Measurements from ENCODE around the gene PPCDC. TPM values are rescaled to one million over a fixed set of nuclear protein-coding genes. Genes with fewer than 3 reads are reported as not detected.

The PPCDC gene
- total and polyA plus RNA-seq, 2 of the 4 experiments (the other 2 are of a cell fraction): 13.3 to 16.3 TPM

- Histone ChIP-seq H3K4me2 (ENCODE audit: low read depth, low read length) (no peak overlapping the region), H3K79me1 (ENCODE audit: low read depth in 1 of 2, low read length in 2 of 2) (no peaks in the 10 kb centered on the region), H2BK15ac (ENCODE audit: low read depth, low read length) (no peak overlapping the region), H2AK9ac (replicated peaks; ENCODE audit: low read depth, low read length, poor library complexity) (no peak overlapping the region), H4K20me1 (ENCODE audit: insufficient read depth, low read length) (no peaks in the 10 kb centered on the region), H3K56ac (ENCODE audit: extremely low read depth, insufficient read depth, low read length) (no peak overlapping the region), H3K27me3 (ENCODE audit: control insufficient read depth, insufficient read depth, low read length) (peaks cover 11% of the 10 kb centered on the region), H3K4me3 (ENCODE audit: insufficient read depth, low read depth, low read length) (no peak overlapping the region), H2BK20ac (ENCODE audit: low read depth, low read length) (no peak overlapping the region), H2AK5ac (ENCODE audit: low read depth, low read length) (no peak overlapping the region), H3K36me3 (ENCODE audit: control insufficient read depth, insufficient read depth, low read length) (no peaks in the 10 kb centered on the region), H4K5ac (ENCODE audit: low read depth, low read length) (no peak overlapping the region), H4K8ac (ENCODE audit: low read depth in 2 of 2, low read length in 2 of 2) (no peak overlapping the region), H2BK5ac (ENCODE audit: low read depth, low read length, poor library complexity, severe bottlenecking) (no peak overlapping the region), H2BK120ac (ENCODE audit: low read depth, low read length) (no peak overlapping the region), H4K91ac (ENCODE audit: insufficient read depth, low read depth, low read length) (no peak overlapping the region), H3K14ac (replicated peaks; ENCODE audit: low read depth, low read length) (no peak overlapping the region), H3K4ac (ENCODE audit: low read depth, low read length) (no peak overlapping the region), H3K18ac (ENCODE audit: low read depth, low read length) (no peak overlapping the region), H3K4me1 (ENCODE audit: control insufficient read depth, insufficient read depth, low read length) (peaks cover 2% of the 10 kb centered on the region; the same call in 1 of the 2 replicates), H3K9me1 (ENCODE audit: insufficient read depth, low read length) (no peaks in the 10 kb centered on the region), H3K27ac (ENCODE audit: insufficient read depth, low read length) (no peak overlapping the region), H3K9me3 (ENCODE audit: control insufficient read depth, insufficient read depth, low read length) (no peaks in the 10 kb centered on the region), H3K23ac (ENCODE audit: low read depth, low read length) (no peak overlapping the region), H2AFZ (replicated peaks; ENCODE audit: low read length, poor library complexity) (no peak overlapping the region), H3K9ac (ENCODE audit: low read depth, low read length) (no peak overlapping the region)
- ATAC-seq (ENCODE audit: low read depth): no peak
- TF ChIP-seq MAFK (IDR thresholded peaks at IDR 0.05; ENCODE audit: low read depth, low read length) (no peak), CEBPB (IDR thresholded peaks at IDR 0.05; ENCODE audit: low read depth, low read length) (no peak), MXI1 (IDR thresholded peaks at IDR 0.05; ENCODE audit: borderline replicate concordance, low read depth, low read length) (no peak), FOS (IDR thresholded peaks at IDR 0.05; ENCODE audit: low read depth, low read length) (no peak), SMC3 (IDR thresholded peaks at IDR 0.05; ENCODE audit: low read depth, low read length) (no peak), MAZ (IDR thresholded peaks at IDR 0.05; ENCODE audit: borderline replicate concordance, low read depth, low read length) (no peak), NFE2L2 (IDR thresholded peaks at IDR 0.05; ENCODE audit: low read depth, low read length) (no peak), CTCF (conservative IDR thresholded peaks at IDR 0.05; ENCODE audit: low read depth, low read length) (no peak), BHLHE40 (IDR thresholded peaks at IDR 0.05; ENCODE audit: low read depth, low read length) (no peak), ELK1 (IDR thresholded peaks at IDR 0.05; ENCODE audit: borderline replicate concordance, low read depth, low read length) (no peak), POLR2A (IDR thresholded peaks at IDR 0.05; ENCODE audit: low read depth, low read length) (no peak), RAD21 (IDR thresholded peaks at IDR 0.05; ENCODE audit: low read length) (no peak), RFX5 (IDR thresholded peaks at IDR 0.05; ENCODE audit: low read depth, low read length) (no peak), RCOR1 (IDR thresholded peaks at IDR 0.05; ENCODE audit: insufficient replicate concordance, low read length) (no peak), CHD1 (IDR thresholded peaks at IDR 0.05; ENCODE audit: low read depth, low read length) (no peak)
- TF ChIP-seq, protein P1, sequence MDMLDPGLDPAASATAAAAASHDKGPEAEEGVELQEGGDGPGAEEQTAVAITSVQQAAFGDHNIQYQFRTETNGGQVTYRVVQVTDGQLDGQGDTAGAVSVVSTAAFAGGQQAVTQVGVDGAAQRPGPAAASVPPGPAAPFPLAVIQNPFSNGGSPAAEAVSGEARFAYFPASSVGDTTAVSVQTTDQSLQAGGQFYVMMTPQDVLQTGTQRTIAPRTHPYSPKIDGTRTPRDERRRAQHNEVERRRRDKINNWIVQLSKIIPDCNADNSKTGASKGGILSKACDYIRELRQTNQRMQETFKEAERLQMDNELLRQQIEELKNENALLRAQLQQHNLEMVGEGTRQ (IDR thresholded peaks at IDR 0.05; ENCODE audit: low read depth, low read length): no peak
- in situ Hi-C loops (cut with MboI; ENCODE audit: low sequenced_read_pairs) (no loop called here), dilution Hi-C loops (cut with HindIII; ENCODE audit: low sequenced_read_pairs, unreplicated experiment) (no loop called here), intact Hi-C loops (cut with micrococcal nuclease) (no loop called here)
- ChIA-PET POLR2A (ENCODE audit: unreplicated experiment) (interaction anchor here (0.6 kb wide), 1 partner anchor 224 kb away, joined by 3 read pairs; the partner anchor contains the start of gene C15orf39), CTCF (no interaction called here)
- no TSS peak for BruUV-seq (replicated peaks)
- no CpG with 5 or more reads among the region's 4 CpGs for WGBS, 2 experiments (ENCODE audit: extremely low coverage in 2 of 2, insufficient read length in 1 of 2)
- no peak for DNase-seq
Observed at GRCh38 chr15:74977599-74977998, 45.8 kb upstream of the PPCDC start.
